ENCODE data around the gene TFIP11.

DNA sequence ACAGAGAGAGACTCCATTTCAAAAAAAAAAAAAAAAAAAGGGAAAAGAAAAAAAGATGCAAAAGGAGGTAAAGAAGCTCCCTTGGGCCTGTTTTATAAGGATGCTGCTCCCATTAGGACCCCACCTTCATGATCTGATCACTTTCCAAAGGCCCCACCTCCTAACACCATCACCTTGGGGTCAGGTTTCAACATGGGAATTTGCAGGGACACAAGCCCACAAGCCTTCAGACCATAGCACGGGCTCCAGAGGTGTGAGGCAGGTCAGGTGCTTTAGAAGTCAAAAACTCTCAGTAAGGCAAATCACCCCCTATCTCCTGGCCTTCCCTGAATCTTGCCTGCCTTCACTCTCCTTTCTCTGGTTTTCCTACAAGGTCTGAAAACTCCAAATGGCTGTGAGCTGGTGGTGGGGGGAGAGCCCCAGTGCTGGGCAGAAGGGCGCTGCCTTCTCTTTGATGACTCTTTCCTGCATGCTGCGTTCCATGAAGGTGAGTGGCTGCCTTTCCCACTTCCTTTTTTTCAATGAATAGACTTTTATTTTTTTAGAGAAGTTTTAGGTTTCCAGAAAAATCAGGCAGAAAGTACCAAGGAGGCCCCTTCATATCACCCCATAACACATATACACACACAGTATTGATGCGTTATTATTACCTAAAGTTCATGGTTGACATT lies 70.1 kb downstream of the TFIP11 start:
- TF ChIP-seq, protein P1, sequence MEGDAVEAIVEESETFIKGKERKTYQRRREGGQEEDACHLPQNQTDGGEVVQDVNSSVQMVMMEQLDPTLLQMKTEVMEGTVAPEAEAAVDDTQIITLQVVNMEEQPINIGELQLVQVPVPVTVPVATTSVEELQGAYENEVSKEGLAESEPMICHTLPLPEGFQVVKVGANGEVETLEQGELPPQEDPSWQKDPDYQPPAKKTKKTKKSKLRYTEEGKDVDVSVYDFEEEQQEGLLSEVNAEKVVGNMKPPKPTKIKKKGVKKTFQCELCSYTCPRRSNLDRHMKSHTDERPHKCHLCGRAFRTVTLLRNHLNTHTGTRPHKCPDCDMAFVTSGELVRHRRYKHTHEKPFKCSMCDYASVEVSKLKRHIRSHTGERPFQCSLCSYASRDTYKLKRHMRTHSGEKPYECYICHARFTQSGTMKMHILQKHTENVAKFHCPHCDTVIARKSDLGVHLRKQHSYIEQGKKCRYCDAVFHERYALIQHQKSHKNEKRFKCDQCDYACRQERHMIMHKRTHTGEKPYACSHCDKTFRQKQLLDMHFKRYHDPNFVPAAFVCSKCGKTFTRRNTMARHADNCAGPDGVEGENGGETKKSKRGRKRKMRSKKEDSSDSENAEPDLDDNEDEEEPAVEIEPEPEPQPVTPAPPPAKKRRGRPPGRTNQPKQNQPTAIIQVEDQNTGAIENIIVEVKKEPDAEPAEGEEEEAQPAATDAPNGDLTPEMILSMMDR (IDR thresholded peaks at IDR 0.05), result no peak
- no peak for TF ChIP-seq POLR2A (IDR thresholded peaks at IDR 0.05)
- no peak for TF ChIP-seq POLR2AphosphoS5 (IDR thresholded peaks at IDR 0.05)
- no peak for TF ChIP-seq EP300 (IDR thresholded peaks at IDR 0.05)
